ENCODE results near the gene MPL.

DNA sequence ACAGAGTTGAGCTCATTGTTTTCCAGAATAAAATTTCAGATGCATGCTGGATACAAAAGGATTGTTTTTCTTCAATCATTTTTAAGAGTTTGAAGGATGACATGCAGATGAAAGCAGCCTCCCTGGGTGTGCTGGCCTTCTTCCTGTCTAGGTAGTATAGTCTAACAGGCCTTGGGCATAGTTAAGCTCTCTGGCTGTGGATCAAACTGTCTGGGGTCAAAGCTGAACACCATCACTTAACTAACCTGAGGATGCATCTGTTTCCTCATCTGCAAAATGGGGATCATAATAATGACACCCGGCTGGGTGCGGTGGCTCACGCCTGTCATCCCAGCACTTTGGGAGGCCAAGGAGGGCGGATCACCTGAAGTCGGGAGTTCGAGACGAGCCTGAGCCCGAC lies 42.9 kb upstream of the MPL start:
- TF ChIP-seq, protein P1, sequence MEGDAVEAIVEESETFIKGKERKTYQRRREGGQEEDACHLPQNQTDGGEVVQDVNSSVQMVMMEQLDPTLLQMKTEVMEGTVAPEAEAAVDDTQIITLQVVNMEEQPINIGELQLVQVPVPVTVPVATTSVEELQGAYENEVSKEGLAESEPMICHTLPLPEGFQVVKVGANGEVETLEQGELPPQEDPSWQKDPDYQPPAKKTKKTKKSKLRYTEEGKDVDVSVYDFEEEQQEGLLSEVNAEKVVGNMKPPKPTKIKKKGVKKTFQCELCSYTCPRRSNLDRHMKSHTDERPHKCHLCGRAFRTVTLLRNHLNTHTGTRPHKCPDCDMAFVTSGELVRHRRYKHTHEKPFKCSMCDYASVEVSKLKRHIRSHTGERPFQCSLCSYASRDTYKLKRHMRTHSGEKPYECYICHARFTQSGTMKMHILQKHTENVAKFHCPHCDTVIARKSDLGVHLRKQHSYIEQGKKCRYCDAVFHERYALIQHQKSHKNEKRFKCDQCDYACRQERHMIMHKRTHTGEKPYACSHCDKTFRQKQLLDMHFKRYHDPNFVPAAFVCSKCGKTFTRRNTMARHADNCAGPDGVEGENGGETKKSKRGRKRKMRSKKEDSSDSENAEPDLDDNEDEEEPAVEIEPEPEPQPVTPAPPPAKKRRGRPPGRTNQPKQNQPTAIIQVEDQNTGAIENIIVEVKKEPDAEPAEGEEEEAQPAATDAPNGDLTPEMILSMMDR (IDR thresholded peaks at IDR 0.05 in 4 of 5, conservative IDR thresholded peaks at IDR 0.05 in 1 of 5) = no peak
- TF ChIP-seq POLR2A (IDR thresholded peaks at IDR 0.05) = no peak

Measured in gastrocnemius medialis (tissue), 4 donors.